Choroid plexus epithelial cell (primary cell): ENCODE results near the gene CPNE5.
A peak's percentile ranks its signal among the peaks of the same experiment; 100 is the strongest.

Source experiments
- DNase-seq: peaks from one replicate; pipeline ENCODE4 v3.0.0-alpha.2; 2010; ENCODE audit warnings: low read depth
- H3K4me3 ChIP-seq: 2 replicates; pipeline ENCODE4 v1.5.1; 2011; ENCODE audit warnings: low read depth, mild to moderate bottlenecking, control low read depth, low read length, moderate library complexity
- TF ChIP-seq, protein P1 (sequence below): conservative IDR thresholded peaks from 2 replicates; pipeline ENCODE4 v1.5.1; 2011; ENCODE audit warnings: low read depth, mild to moderate bottlenecking, control low read depth, inconsistent platforms, low read length, moderate library complexity

The CPNE5 gene

DNA sequence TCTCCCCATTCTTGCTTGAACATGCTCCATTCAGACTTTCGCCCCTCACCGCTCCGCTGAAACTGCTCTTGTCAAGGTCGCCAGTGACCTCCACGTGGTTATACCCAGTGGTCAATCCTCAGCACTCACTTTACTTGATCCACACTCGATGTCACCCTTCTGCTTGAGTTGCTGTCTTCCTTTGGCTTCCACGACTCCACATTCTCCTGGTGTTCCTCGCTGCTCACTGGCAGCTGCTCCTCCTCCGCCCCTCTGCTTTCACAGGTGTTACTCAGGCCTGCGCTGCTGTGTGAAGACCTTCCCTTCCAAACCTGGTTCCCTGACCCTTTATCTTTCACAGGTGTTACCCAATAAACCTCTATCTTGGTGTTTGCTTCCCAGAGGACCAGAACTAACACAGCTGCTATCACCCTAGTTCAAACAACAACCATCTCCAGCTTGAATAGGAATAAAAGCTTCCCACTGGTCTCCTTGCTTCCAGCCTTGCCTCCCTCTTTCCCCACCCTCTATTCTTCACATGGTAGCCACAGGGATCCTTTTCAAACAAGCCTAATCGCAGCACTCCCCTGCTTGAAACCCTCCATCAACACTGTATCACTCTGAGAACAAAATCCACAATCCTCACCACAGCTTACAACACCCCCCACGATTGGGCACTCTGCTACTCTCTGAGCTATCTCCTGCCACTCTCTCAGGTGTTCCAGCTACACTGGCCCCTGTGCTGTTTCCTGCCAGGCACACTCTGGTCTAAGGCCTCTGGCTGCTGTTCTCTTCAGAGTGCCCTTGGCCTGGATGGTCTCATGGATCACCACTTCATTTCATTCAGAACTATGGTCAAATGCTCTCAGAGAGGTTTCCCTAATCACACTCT, 24.7 kb upstream of the CPNE5 start:
- no peak overlapping the region for H3K4me3 ChIP-seq
- DNase-seq: no peak
- TF ChIP-seq, protein P1, sequence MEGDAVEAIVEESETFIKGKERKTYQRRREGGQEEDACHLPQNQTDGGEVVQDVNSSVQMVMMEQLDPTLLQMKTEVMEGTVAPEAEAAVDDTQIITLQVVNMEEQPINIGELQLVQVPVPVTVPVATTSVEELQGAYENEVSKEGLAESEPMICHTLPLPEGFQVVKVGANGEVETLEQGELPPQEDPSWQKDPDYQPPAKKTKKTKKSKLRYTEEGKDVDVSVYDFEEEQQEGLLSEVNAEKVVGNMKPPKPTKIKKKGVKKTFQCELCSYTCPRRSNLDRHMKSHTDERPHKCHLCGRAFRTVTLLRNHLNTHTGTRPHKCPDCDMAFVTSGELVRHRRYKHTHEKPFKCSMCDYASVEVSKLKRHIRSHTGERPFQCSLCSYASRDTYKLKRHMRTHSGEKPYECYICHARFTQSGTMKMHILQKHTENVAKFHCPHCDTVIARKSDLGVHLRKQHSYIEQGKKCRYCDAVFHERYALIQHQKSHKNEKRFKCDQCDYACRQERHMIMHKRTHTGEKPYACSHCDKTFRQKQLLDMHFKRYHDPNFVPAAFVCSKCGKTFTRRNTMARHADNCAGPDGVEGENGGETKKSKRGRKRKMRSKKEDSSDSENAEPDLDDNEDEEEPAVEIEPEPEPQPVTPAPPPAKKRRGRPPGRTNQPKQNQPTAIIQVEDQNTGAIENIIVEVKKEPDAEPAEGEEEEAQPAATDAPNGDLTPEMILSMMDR: no peak

DNA sequence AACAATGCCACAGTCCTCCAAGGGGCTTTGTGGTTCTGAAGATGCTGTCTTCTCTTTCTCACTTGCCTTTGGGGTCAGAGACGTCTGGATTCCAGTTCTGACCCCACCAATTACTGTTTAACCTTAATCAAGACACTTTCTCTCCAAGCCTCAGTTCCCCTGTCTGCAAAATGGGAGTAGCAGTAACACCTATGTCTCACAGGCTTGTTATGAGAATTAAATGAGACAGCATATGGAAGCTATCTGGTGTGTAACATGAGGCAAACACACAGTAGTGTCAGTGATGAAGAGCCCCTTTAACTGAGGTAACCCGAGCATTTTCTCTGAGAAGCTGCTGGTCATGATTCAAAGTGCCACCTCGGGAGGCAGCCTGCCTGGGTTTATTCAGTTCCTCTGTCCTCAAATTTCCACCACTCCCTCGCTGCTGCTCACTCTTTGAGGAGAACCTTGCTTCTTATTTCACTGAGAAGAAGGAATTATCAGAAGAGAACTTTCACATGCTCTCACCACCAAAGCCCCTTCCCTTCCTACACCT, 23.7 kb upstream of the CPNE5 start:
- no peak for DNase-seq
- TF ChIP-seq, protein P1: no peak
- H3K4me3 ChIP-seq: no peak overlapping the region

DNA sequence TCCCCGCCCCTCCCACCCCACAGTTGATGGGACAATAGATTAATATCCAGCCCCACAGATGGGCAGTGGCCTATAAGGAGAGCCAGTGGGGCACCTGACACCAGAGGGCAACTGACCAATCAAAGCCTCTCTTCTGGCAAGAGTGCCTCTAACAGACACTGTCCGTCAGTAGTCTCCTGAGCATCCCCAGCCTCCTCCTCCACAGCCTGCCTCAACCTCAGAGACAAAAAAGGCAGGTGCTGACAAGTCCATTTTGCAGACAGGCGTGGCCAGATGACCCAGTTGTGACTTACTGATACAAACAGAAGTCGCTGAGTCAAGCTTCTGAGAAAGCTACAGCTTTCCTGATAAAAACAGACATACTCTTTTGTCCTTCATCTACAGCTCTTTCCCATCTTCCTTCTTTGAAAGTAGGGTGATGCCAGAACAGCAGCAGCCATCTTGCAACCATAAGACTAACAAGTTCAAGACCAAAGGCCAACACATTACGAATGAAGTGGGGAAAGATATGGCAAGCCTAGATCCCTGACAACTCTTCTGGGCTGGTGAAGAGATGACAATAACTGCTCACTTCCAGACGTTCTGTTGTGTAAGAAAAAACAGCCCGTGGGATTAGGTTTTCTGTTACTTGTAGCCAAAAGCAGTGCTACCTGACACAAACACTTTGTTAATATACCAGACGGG, 23.1 kb upstream of the CPNE5 start:
- no peak for DNase-seq
- TF ChIP-seq, protein P1: no peak
- no peak overlapping the region for H3K4me3 ChIP-seq

DNA sequence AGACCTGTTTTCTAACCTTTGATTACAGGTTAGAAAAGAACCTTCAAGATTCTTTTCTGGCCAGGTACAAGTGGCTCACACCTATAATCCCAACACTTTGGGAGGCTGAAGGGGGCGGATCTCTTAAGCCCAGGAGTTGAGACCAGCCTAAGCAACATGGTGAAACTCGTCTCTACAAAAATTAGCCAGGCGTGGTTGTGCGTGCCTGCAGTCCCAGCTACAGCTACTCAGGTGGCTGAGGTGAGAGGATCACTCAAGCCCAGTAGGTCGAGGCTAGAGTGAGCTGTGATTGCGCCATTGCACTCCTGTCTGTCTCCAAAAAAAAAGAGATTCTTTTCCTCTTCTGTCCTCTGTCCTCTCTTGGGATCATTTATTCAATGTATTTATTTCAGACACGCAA, 20.9 kb upstream of the CPNE5 start:
- no peak for DNase-seq
- H3K4me3 ChIP-seq: no peak overlapping the region
- TF ChIP-seq, protein P1: no peak

DNA sequence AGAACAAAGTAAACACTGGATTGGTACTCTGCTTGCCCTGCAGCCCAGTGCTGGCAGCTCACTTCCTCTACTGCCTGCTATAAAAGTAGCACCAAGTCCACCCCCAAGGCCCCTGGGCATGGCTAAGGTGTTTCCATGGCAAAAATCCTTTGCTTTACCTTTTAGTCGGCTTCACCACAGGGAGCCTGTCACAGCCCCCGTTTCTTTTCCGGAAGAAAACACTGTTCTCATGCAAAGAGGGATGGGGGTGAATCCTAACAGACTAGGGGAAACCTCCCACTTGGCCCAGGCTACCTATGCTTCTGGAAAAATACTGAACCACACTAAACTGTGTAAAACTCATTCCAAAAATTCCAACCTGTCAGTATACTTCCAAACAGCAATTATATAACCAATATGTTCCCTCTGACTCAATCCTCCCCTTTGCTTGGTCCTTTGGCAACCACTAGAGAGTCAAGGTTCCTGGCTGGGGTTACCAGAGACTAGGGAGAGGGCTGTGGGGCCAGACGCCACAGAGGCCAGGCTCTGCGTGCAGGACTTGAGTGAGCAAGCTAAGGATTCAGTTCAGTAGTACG, 19.2 kb upstream of the CPNE5 start:
- H3K4me3 ChIP-seq: no peak overlapping the region
- TF ChIP-seq, protein P1: no peak
- DNase-seq: peak; percentile 77

DNA sequence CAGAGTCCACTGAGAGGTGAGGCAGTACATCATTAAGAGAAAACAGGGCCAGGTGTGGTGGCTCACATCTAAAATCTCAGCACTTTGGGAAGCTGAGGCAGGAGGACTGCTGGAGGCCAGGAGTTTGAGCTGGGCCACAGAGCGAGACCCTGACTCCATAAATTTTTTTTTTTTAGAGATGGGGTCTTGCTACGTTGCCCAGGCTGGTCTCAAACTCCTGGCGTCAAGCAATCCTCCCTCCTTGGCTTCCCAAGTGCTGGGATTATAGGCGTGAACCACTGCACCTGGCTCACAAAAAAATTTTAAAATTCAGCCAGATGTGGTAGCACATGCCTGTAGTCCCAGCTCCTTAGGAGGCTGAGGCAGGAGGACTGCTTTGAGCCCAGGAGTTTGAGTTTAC, 18.1 kb upstream of the CPNE5 start:
- TF ChIP-seq, protein P1: no peak
- no peak for DNase-seq
- no peak overlapping the region for H3K4me3 ChIP-seq
